ENCODE measurements around the gene MARCHF9. TPM values are rescaled to one million over a fixed set of nuclear protein-coding genes. Genes with fewer than 3 reads are reported as not detected.
"Not testable (repeated sequence)": the region's sequence is repeated elsewhere in the genome, so short reads cannot be mapped to it uniquely, and the experiment has no call there.

MARCHF9 gene
- total RNA-seq, 3 donors from 2014 or later (not counting 1 experiment from before 2014, with no cell fraction given): 25.4 to 28.4 (median 26.0) TPM

DNA sequence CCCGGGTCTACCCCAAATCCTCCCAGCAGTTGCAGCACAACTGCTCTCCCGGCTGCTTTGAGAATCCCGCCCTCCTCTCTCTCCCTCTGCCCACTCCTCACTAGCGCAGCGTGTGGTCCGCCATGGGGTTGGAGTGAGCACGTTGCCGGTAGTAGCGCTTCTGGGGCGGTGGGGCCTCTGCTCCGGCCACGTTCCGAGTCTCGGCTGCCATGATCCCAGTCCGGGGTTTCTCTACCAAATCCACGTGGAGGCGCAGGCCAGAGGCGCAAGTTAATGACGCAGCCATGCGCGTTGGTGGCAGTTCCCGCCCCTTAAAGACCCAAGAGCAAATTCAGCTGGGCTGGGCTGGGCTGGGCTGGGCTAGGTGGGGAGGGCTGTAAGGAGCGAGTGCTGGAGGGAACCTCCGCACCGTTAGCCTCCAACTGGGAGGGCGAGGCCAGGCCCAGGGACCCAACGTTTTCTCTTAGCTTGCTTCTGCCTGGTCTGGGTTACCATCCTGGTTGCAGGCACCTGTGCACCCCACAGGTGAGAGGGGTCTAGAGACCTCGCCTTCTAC lies 17.0 kb downstream of the MARCHF9 start, which contains the start of gene METTL1:
Gene METTL1, minus strand, starts transcription at position 233 of the 556 bp plus-strand sequence. Its CDS starts 22 bp downstream, at position 211.
- peak; percentile 93 to 94 (median 93) for ATAC-seq
- Mint-ChIP-seq H3K4me3 (peak within 1 kb of the TSS; percentile 97), H3K9me3 (no peaks in the 10 kb centered on the region), H3K27me3 (ENCODE audit: low read depth in 2 of 2) (peaks cover 4 to 5% of the 10 kb centered on the region in 2 donors), H3K27ac (peak within 1 kb of the TSS; percentile 89 to 94), H3K36me3 (no peaks in the 10 kb centered on the region), H3K4me1 (peaks cover 14% of the 10 kb centered on the region in 2 donors)
- Histone ChIP-seq H3K4me3 (ENCODE audit: low read length) (peak within 1 kb of the TSS; percentile 77), H3K27me3 (ENCODE audit: control insufficient read depth, insufficient read depth, low read length) (peaks cover 4% of the 10 kb centered on the region), H3K27ac (ENCODE audit: low read length) (peak within 1 kb of the TSS; percentile 80), H3K36me3 (ENCODE audit: control insufficient read depth, insufficient read depth, low read length) (no peaks in the 10 kb centered on the region), H3K4me1 (ENCODE audit: control insufficient read depth, insufficient read depth, low read length) (peaks cover 25% of the 10 kb centered on the region), H3K9me3 (ENCODE audit: control insufficient read depth, insufficient read depth, low read length) (no peaks in the 10 kb centered on the region)
- whole genome bisulfite sequencing (ENCODE audit: insufficient coverage): 0% methylated on average over 28 of the region's 28 CpGs
- DNase-seq: peak; percentile 79 to 94
- intact Hi-C loops (cut with micrococcal nuclease): no loop called here
- no peak for TF ChIP-seq CTCF (IDR thresholded peaks at IDR 0.05)

GRCh38 chr12:57772429-57773322 lies 17.8 kb downstream of the MARCHF9 start, which contains the start of gene EEF1AKMT3:
Gene EEF1AKMT3, plus strand, starts transcription at chr12:57772614. Its CDS starts 111 bp downstream, at chr12:57772725.
- Histone ChIP-seq H3K4me3 (ENCODE audit: low read length) (peak within 1 kb of the TSS; percentile 77), H3K4me1 (ENCODE audit: control insufficient read depth, insufficient read depth, low read length) (peaks cover 21% of the 10 kb centered on the region), H3K36me3 (ENCODE audit: control insufficient read depth, insufficient read depth, low read length) (no peaks in the 10 kb centered on the region), H3K27ac (ENCODE audit: low read length) (peak within 1 kb of the TSS; percentile 80), H3K27me3 (ENCODE audit: control insufficient read depth, insufficient read depth, low read length) (no peaks in the 10 kb centered on the region), H3K9me3 (ENCODE audit: control insufficient read depth, insufficient read depth, low read length) (no peaks in the 10 kb centered on the region)
- H3K9me3 Mint-ChIP-seq: no peaks in the 10 kb centered on the region
- peak within 1 kb of the TSS; percentile 89 to 94 for H3K27ac Mint-ChIP-seq
- no peaks in the 10 kb centered on the region for H3K27me3 Mint-ChIP-seq (ENCODE audit: low read depth in 2 of 2)
- no peaks in the 10 kb centered on the region for H3K36me3 Mint-ChIP-seq
- 3% methylated on average over 67 of the region's 67 CpGs for WGBS (ENCODE audit: insufficient coverage)
- peak within 1 kb of the TSS; percentile 97 for H3K4me3 Mint-ChIP-seq
- H3K4me1 Mint-ChIP-seq: peaks cover 14% of the 10 kb centered on the region in 2 donors
- intact Hi-C loops (cut with micrococcal nuclease): no loop called here
- peak in 2 of 3 donors; percentile 11 to 27 for ATAC-seq
- TF ChIP-seq CTCF (IDR thresholded peaks at IDR 0.05): no peak
- peak in 1 of 2 donors; percentile 56 for DNase-seq

GRCh38 chr12:57774634-57775033 lies 19.7 kb downstream of the MARCHF9 start:
- H3K9me3 ChIP-seq (ENCODE audit: control insufficient read depth, insufficient read depth, low read length); intact Hi-C loops (cut with micrococcal nuclease); H3K9me3 Mint-ChIP-seq; H3K4me3 ChIP-seq (ENCODE audit: low read length); H3K36me3 Mint-ChIP-seq; H3K27ac ChIP-seq (ENCODE audit: low read length); H3K4me3 Mint-ChIP-seq; ATAC-seq; H3K27me3 Mint-ChIP-seq (ENCODE audit: low read depth in 2 of 2); DNase-seq; H3K27ac Mint-ChIP-seq; H3K27me3 ChIP-seq (ENCODE audit: control insufficient read depth, insufficient read depth, low read length); H3K36me3 ChIP-seq (ENCODE audit: control insufficient read depth, insufficient read depth, low read length): not testable (repeated sequence)
- WGBS (ENCODE audit: insufficient coverage): over 99% methylated on average over 11 of the region's 11 CpGs
- peaks cover 21% of the 10 kb centered on the region for H3K4me1 ChIP-seq (ENCODE audit: control insufficient read depth, insufficient read depth, low read length)
- peaks cover 14% of the 10 kb centered on the region in 2 donors for H3K4me1 Mint-ChIP-seq

DNA sequence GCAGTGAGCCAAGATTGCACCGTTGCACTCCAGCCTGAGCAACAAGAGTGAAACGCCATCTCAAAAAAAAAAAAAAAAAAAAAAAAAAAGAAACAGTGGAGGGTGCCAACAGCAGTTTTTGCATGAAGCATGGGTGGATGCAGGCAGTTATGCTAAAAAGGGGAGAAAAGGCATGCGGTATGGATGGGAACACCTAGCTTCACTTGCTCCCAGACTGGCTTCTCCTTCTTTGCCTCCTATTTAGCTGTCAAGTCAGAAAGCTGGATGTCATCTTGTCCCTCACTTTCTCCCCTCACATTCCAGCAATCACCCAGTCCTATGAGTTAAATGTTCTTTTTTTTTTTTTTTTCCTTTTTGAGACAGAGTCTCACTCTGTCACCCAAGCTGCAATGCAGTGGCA lies 20.1 kb downstream of the MARCHF9 start:
- ATAC-seq: no peak
- Histone ChIP-seq H3K27me3 (ENCODE audit: control insufficient read depth, insufficient read depth, low read length) (no peaks in the 10 kb centered on the region), H3K4me3 (ENCODE audit: low read length) (no peak overlapping the region), H3K4me1 (ENCODE audit: control insufficient read depth, insufficient read depth, low read length) (peaks cover 23% of the 10 kb centered on the region), H3K27ac (ENCODE audit: low read length) (no peak overlapping the region), H3K36me3 (ENCODE audit: control insufficient read depth, insufficient read depth, low read length) (no peaks in the 10 kb centered on the region), H3K9me3 (ENCODE audit: control insufficient read depth, insufficient read depth, low read length) (no peaks in the 10 kb centered on the region)
- TF ChIP-seq CTCF (IDR thresholded peaks at IDR 0.05): no peak
- no peaks in the 10 kb centered on the region for H3K9me3 Mint-ChIP-seq
- H3K4me1 Mint-ChIP-seq: peaks cover 14% of the 10 kb centered on the region in 2 donors
- WGBS (ENCODE audit: insufficient coverage): 75% methylated on average over 3 of the region's 3 CpGs
- intact Hi-C loops (cut with micrococcal nuclease): no loop called here
- no peaks in the 10 kb centered on the region for H3K27me3 Mint-ChIP-seq (ENCODE audit: low read depth in 2 of 2)
- H3K36me3 Mint-ChIP-seq: no peaks in the 10 kb centered on the region
- no peak overlapping the region for H3K27ac Mint-ChIP-seq
- peak overlapping the region; percentile 32 for H3K4me3 Mint-ChIP-seq
- no peak for DNase-seq
